PFSK-1 (cell line): ENCODE measurements around the gene DCC.

Experiments
- FOXP2 ChIP-seq: optimal IDR thresholded peaks from 2 replicates; pipeline ENCODE3; 2011; ENCODE audit warnings: borderline replicate concordance, control low read depth, inconsistent platforms; ENCODE audit not compliant: insufficient read depth; ENCODE audit errors: extremely low read length, extremely low read depth
- POLR2AphosphoS5 ChIP-seq: IDR thresholded peaks from 2 replicates; pipeline ENCODE4 v1.6.1; 2012; ENCODE audit warnings: low read depth, mild to moderate bottlenecking, control low read depth, low read length, moderate library complexity
- REST ChIP-seq, 2 experiments: IDR thresholded peaks; 2 replicates each; pipeline versions ENCODE4 v1.6.1 to v1.8.0; 2011 to 2012; ENCODE audit warnings: low read depth in 2 of 2, low read length in 2 of 2, control low read depth in 1 of 2, inconsistent platforms in 1 of 2, mild to moderate bottlenecking in 1 of 2, moderate library complexity in 1 of 2; ENCODE audit not compliant: insufficient read depth in 1 of 2
- SIN3A ChIP-seq: IDR thresholded peaks from 2 replicates; pipeline ENCODE4 v1.6.1; 2012; ENCODE audit warnings: mild to moderate bottlenecking, low read length, moderate library complexity, borderline replicate concordance; ENCODE audit not compliant: insufficient read depth
- TAF1 ChIP-seq: IDR thresholded peaks from 2 replicates; pipeline ENCODE4 v1.6.1; 2012; ENCODE audit warnings: low read length, control low read depth, borderline replicate concordance; ENCODE audit not compliant: insufficient read depth

The DCC gene

GRCh38 chr18:52459890-52460289 lies 119.9 kb downstream of the DCC start:
- TF ChIP-seq FOXP2 (no peak), TAF1 (no peak), SIN3A (no peak), REST (IDR thresholded peaks at IDR 0.05; ENCODE audit: insufficient read depth in 1 of 2, low read depth in 2 of 2, low read length in 2 of 2) (no peak), POLR2AphosphoS5 (no peak)

- TF ChIP-seq TAF1 (no peak), REST (IDR thresholded peaks at IDR 0.05; ENCODE audit: insufficient read depth in 1 of 2, low read depth in 2 of 2, low read length in 2 of 2) (no peak), POLR2AphosphoS5 (no peak)
Observed at GRCh38 chr18:52462853-52463252, 122.9 kb downstream of the DCC start.

- no peak for TF ChIP-seq FOXP2
- TF ChIP-seq SIN3A, result no peak
- no peak for TF ChIP-seq POLR2AphosphoS5
- no peak for TF ChIP-seq REST (IDR thresholded peaks at IDR 0.05; ENCODE audit: insufficient read depth in 1 of 2, low read depth in 2 of 2, low read length in 2 of 2)
- TF ChIP-seq TAF1, result no peak
Observed at GRCh38 chr18:52465391-52465790, 125.4 kb downstream of the DCC start.

GRCh38 chr18:52468496-52468895 lies 128.5 kb downstream of the DCC start:
- no peak for TF ChIP-seq FOXP2
- TF ChIP-seq POLR2AphosphoS5, result no peak

GRCh38 chr18:52475325-52475724 lies 135.3 kb downstream of the DCC start:
- TF ChIP-seq FOXP2 (no peak), TAF1 (no peak)

GRCh38 chr18:52481116-52481515 lies 141.1 kb downstream of the DCC start:
- no peak for TF ChIP-seq TAF1
- no peak for TF ChIP-seq FOXP2
- no peak for TF ChIP-seq SIN3A
- TF ChIP-seq POLR2AphosphoS5, result no peak
- no peak for TF ChIP-seq REST (IDR thresholded peaks at IDR 0.05; ENCODE audit: insufficient read depth in 1 of 2, low read depth in 2 of 2, low read length in 2 of 2)

- TF ChIP-seq TAF1 (no peak), FOXP2 (no peak), REST (IDR thresholded peaks at IDR 0.05; ENCODE audit: insufficient read depth in 1 of 2, low read depth in 2 of 2, low read length in 2 of 2) (no peak), SIN3A (no peak), POLR2AphosphoS5 (no peak)
Observed at GRCh38 chr18:52484977-52485376, 145.0 kb downstream of the DCC start.
